ENCODE measurements around the gene PRR7. TPM values are rescaled to one million over a fixed set of nuclear protein-coding genes. Genes with fewer than 3 reads are reported as not detected.
A peak's percentile ranks its signal among the peaks of the same experiment; 100 is the strongest.

Gene PRR7
- total RNA-seq, 1 experiment from 2014 or later: 39.2 TPM

GRCh38 chr5:177489119-177489716 lies 42.6 kb downstream of the PRR7 start:
- Histone ChIP-seq H3K9me3 (ENCODE audit: control insufficient read depth, insufficient read depth, low read depth, low read length) (no peaks in the 10 kb centered on the region), H3K4me3 (ENCODE audit: low read depth in 2 of 2, low read length in 2 of 2) (no peak overlapping the region), H3K36me3 (ENCODE audit: control insufficient read depth, insufficient read depth, low read length) (peaks cover 3% of the 10 kb centered on the region; the same call in 1 of the 2 replicates), H3K27ac (ENCODE audit: low read length) (no peak overlapping the region), H3K27me3 (ENCODE audit: control insufficient read depth, insufficient read depth, low read length) (no peaks in the 10 kb centered on the region), H3K4me1 (ENCODE audit: control insufficient read depth, insufficient read depth, low read length) (peaks cover 7% of the 10 kb centered on the region)
- no TSS peak for BruUV-seq (replicated peaks)
- POLR2A ChIA-PET: interaction anchor here (1.0 kb wide), 1 partner anchor 86 kb away, joined by 7 read pairs; no protein-coding TSS in a partner anchor
- TF ChIP-seq REST (IDR thresholded peaks at IDR 0.05; ENCODE audit: insufficient read depth in 1 of 2, low read depth in 2 of 2, low read length in 1 of 2) (no peak), SIN3A (IDR thresholded peaks at IDR 0.05; ENCODE audit: borderline replicate concordance, insufficient read depth, low read depth, low read length) (no peak)
- intact Hi-C loops (cut with micrococcal nuclease; ENCODE audit: unreplicated experiment): no loop called here
- in situ Hi-C loops (cut with HindIII; ENCODE audit: low pct_unique_long_range_greater_than_20kb, low sequenced_read_pairs): no loop called here
- CTCF ChIA-PET: no interaction called here
- no peak for DNase-seq (ENCODE audit: low read depth, low spot score)
- 0 out of 2 replicates have a peak, but pooled peaks have one; percentile 17 for ATAC-seq

GRCh38 chr5:177490311-177490991 lies 43.8 kb downstream of the PRR7 start:
- in situ Hi-C loops (cut with HindIII; ENCODE audit: low pct_unique_long_range_greater_than_20kb, low sequenced_read_pairs) (no loop called here), intact Hi-C loops (cut with micrococcal nuclease; ENCODE audit: unreplicated experiment) (no loop called here)
- ChIA-PET CTCF (interaction anchor here (0.6 kb wide), 1 partner anchor 327 kb away, joined by 8 read pairs; no protein-coding TSS in a partner anchor), POLR2A (no interaction called here)
- DNase-seq (ENCODE audit: low read depth, low spot score) (no peak), ATAC-seq (no peak)
- Histone ChIP-seq H3K9me3 (ENCODE audit: control insufficient read depth, insufficient read depth, low read depth, low read length) (no peaks in the 10 kb centered on the region), H3K36me3 (ENCODE audit: control insufficient read depth, insufficient read depth, low read length) (peaks cover 3% of the 10 kb centered on the region; the same call in 1 of the 2 replicates), H3K27me3 (ENCODE audit: control insufficient read depth, insufficient read depth, low read length) (no peaks in the 10 kb centered on the region), H3K4me3 (ENCODE audit: low read depth in 2 of 2, low read length in 2 of 2) (no peak overlapping the region), H3K4me1 (ENCODE audit: control insufficient read depth, insufficient read depth, low read length) (peaks cover 20% of the 10 kb centered on the region), H3K27ac (ENCODE audit: low read length) (no peak overlapping the region)
- BruUV-seq (replicated peaks): no TSS peak
- TF ChIP-seq REST (IDR thresholded peaks at IDR 0.05; ENCODE audit: insufficient read depth in 1 of 2, low read depth in 2 of 2, low read length in 1 of 2): no peak
- TF ChIP-seq TCF7L2 (IDR thresholded peaks at IDR 0.05; ENCODE audit: low read depth, low read length): no peak
- no peak for TF ChIP-seq POLR2AphosphoS5 (IDR thresholded peaks at IDR 0.05; ENCODE audit: low read depth, low read length)
- TF ChIP-seq CTCF (IDR thresholded peaks at IDR 0.05): no peak
- no peak for TF ChIP-seq SIN3A (IDR thresholded peaks at IDR 0.05; ENCODE audit: borderline replicate concordance, insufficient read depth, low read depth, low read length)

Measured in Panc1 (cell line).